Endometrial microvascular endothelial cells (primary cell): ENCODE measurements around the gene ZNF750. TPM values are rescaled to one million over a fixed set of nuclear protein-coding genes. Genes with fewer than 3 reads are reported as not detected.

Experiments
- in situ Hi-C: cut with HindIII; loops from 2 replicates; pipeline ENCODE4 v1.10.0; 2017; ENCODE audit warnings: low sequenced_read_pairs, low pct_unique_long_range_greater_than_20kb; ENCODE audit errors: inconsistent ontology term
- total RNA-seq: library from RNA; depleted of rRNA; stranded (reverse); fragments of >200 nt; gene quantifications from one replicate; pipeline ENCODE4 v1.2.3, GENCODE V29; 2015; ENCODE audit errors: inconsistent ontology term

ZNF750 gene
- total RNA-seq, 1 donor from 2014 or later, result 0.09 TPM

- in situ Hi-C loops, result no loop called here
Observed at GRCh38 chr17:82862737-82863382, 23.0 kb upstream of the ZNF750 start.

- in situ Hi-C loops, result no loop called here
Observed at GRCh38 chr17:82862191-82862590, 22.4 kb upstream of the ZNF750 start.

GRCh38 chr17:82861393-82861775 is 21.6 kb upstream of the ZNF750 start:
- in situ Hi-C loops, result no loop called here

- in situ Hi-C loops, result no loop called here
Observed at GRCh38 chr17:82860606-82861392, 21.0 kb upstream of the ZNF750 start.

GRCh38 chr17:82859431-82860403 is 19.9 kb upstream of the ZNF750 start:
- in situ Hi-C loops, result no loop called here

GRCh38 chr17:82858376-82859126 is 18.7 kb upstream of the ZNF750 start:
- in situ Hi-C loops, result no loop called here

GRCh38 chr17:82856361-82856760 is 16.5 kb upstream of the ZNF750 start:
- in situ Hi-C loops, result no loop called here

- in situ Hi-C loops, result no loop called here
Observed at GRCh38 chr17:82854226-82854625, 14.4 kb upstream of the ZNF750 start.

GRCh38 chr17:82851381-82851780 is 11.6 kb upstream of the ZNF750 start:
- in situ Hi-C loops, result no loop called here

- in situ Hi-C loops, result no loop called here
Observed at GRCh38 chr17:82849076-82849945, 9.5 kb upstream of the ZNF750 start.

GRCh38 chr17:82848022-82848592 is 8.3 kb upstream of the ZNF750 start:
- in situ Hi-C loops, result no loop called here

- in situ Hi-C loops, result no loop called here
Observed at GRCh38 chr17:82846061-82846691, 6.4 kb upstream of the ZNF750 start.

- in situ Hi-C loops, result no loop called here
Observed at GRCh38 chr17:82845163-82845807, 5.5 kb upstream of the ZNF750 start.

GRCh38 chr17:82844796-82845162 is 5.0 kb upstream of the ZNF750 start:
- in situ Hi-C loops, result no loop called here

- in situ Hi-C loops, result no loop called here
Observed at GRCh38 chr17:82843904-82844680, 4.3 kb upstream of the ZNF750 start.
